CD4-positive, alpha-beta T cell (primary cell): ENCODE data around the gene ZBBX. TPM values are rescaled to one million over a fixed set of nuclear protein-coding genes. Genes with fewer than 3 reads are reported as not detected.
"Not testable (repeated sequence)": the region's sequence is repeated elsewhere in the genome, so short reads cannot be mapped to it uniquely, and the experiment has no call there.

Experiments
- ATAC-seq: fragments of 200-7000 bp; cut with Tn5 transposase; one replicate; pipeline ENCODE4 v1.10.0; 2022; ENCODE audit warnings: mild to moderate bottlenecking; ENCODE audit not compliant: poor library complexity
- CTCF ChIA-PET: fragments of 350-600 bp; sonication (Branson Sonifier 250); formaldehyde crosslinking; loops from one replicate; lab custom pipeline; 2021; ENCODE audit warnings: antibody characterized with exemption, inconsistent platforms; lab: Charles Lee
- POLR2A ChIA-PET: fragments of 350-600 bp; sonication (Branson Sonifier 250); formaldehyde crosslinking; loops from one replicate; lab custom pipeline; 2021; ENCODE audit warnings: antibody characterized with exemption, inconsistent platforms; lab: Charles Lee
- DNase-seq, 14 experiments: peaks; one replicate each; pipeline ENCODE4 v3.0.0-alpha.2; 2013 to 2020; ENCODE audit warnings: mixed read lengths in 2 of 14
- H3K27ac ChIP-seq, 2 donors: one replicate each; pipeline versions ENCODE4 v1.5.1 to v1.7.0; 2013; ENCODE audit warnings: low read length in 2 of 2, low read depth in 1 of 2, mild to moderate bottlenecking in 1 of 2
- H3K27me3 ChIP-seq, 2 experiments: 1 replicate in 1 of 2; 2 replicates in 1 of 2; pipeline versions ENCODE4 v1.6.1 to v1.7.0; 2013; ENCODE audit warnings: low read length in 2 of 2, control low read depth in 1 of 2, mild to moderate bottlenecking in 1 of 2, moderate library complexity in 1 of 2; ENCODE audit not compliant: insufficient read depth in 2 of 2, control insufficient read depth in 1 of 2
- H3K36me3 ChIP-seq: one replicate; pipeline ENCODE4 v1.6.1; 2013; ENCODE audit warnings: low read length, control low read depth; ENCODE audit not compliant: insufficient read depth
- H3K4me1 ChIP-seq: one replicate; pipeline ENCODE4 v1.6.1; 2013; ENCODE audit warnings: low read length, control low read depth; ENCODE audit not compliant: insufficient read depth
- H3K4me3 ChIP-seq: one replicate; pipeline ENCODE4 v1.5.1; 2013; ENCODE audit warnings: mild to moderate bottlenecking, low read length, moderate library complexity
- H3K9me3 ChIP-seq, 2 experiments: 1 replicate in 1 of 2; 2 replicates in 1 of 2; pipeline versions ENCODE4 v1.6.1 to v1.7.0; 2013; ENCODE audit warnings: low read length in 2 of 2, mild to moderate bottlenecking in 2 of 2, control low read depth in 1 of 2, moderate library complexity in 1 of 2; ENCODE audit not compliant: control insufficient read depth in 1 of 2, insufficient read depth in 1 of 2
- H3K27ac Mint-ChIP-seq: one replicate; pipeline ENCODE4 v1.8.0; 2020; ENCODE audit warnings: mixed read lengths
- H3K27me3 Mint-ChIP-seq: one replicate; pipeline ENCODE4 v1.8.0; 2021; ENCODE audit warnings: mixed read lengths
- H3K36me3 Mint-ChIP-seq: one replicate; pipeline ENCODE4 v1.8.0; 2021; ENCODE audit warnings: low read depth, mixed read lengths
- H3K4me1 Mint-ChIP-seq: one replicate; pipeline ENCODE4 v1.8.0; 2021; ENCODE audit warnings: low read depth, mixed read lengths
- H3K4me3 Mint-ChIP-seq: one replicate; pipeline ENCODE4 v1.8.0; 2020; ENCODE audit warnings: mild to moderate bottlenecking, mixed read lengths
- H3K9me3 Mint-ChIP-seq: one replicate; pipeline ENCODE4 v1.8.0; 2020; ENCODE audit warnings: mixed read lengths
- CTCF ChIP-seq: fragments of 200-600 bp; IDR thresholded peaks from one replicate; pipeline ENCODE4 v1.8.0; 2022; ENCODE audit warnings: antibody characterized with exemption, mild to moderate bottlenecking
- intact Hi-C, 2 experiments: fragments of 100-400 bp; cut with DNase I in 1 of 2; cut with micrococcal nuclease in 1 of 2; formaldehyde crosslinking; loops; one replicate each; pipeline versions ENCODE4 v1.15.1 to v1.9.0; 2023 to 2025; cut with DNase I, micrococcal nuclease
- polyA plus RNA-seq, 2 donors: library from polyadenylated mRNA; unstranded; fragments of 120-200 nt; gene quantifications; one replicate each; pipeline ENCODE4 v1.2.1, GENCODE V29; 2013
- total RNA-seq, 174 experiments: library from RNA in 2 of 174; stranded (reverse) in 2 of 174; gene quantifications; one replicate each; pipeline ENCODE4 v1.2.3 and lab custom pipeline; 2021 to 2026

Gene ZBBX
- total RNA-seq (not detected), total RNA-seq (lab: John Stamatoyannopoulos, UW) (0 to 0.23 (median 0) reads per million in 172 experiments)
- polyA plus RNA-seq (2013, experiment 1 of 2), result not detected
- not detected for polyA plus RNA-seq (2013, experiment 2 of 2)

GRCh38 chr3:167380004-167380689, at the start of gene ZBBX:
Gene ZBBX (minus strand): TSS chr3:167380297. CDS start chr3:167372901, 7,396 bp downstream.
- no peaks in the 10 kb centered on the region for H3K36me3 ChIP-seq
- peaks cover 9% of the 10 kb centered on the region for H3K4me1 ChIP-seq
- ATAC-seq, result peak; percentile 92
- DNase-seq, result peak; percentile 62 to 90 (median 76)
- ChIA-PET POLR2A (interaction anchor here (0.7 to 1.2 kb wide), 3 partner anchors 361 to 502 kb away, joined by 3 read pairs; no protein-coding TSS in a partner anchor), CTCF (interaction anchor here (0.7 to 1.8 kb wide), 8 partner anchors 8 to 506 kb away, joined by 3 to 10 read pairs (median 4); no protein-coding TSS in a partner anchor)
- no peaks in the 10 kb centered on the region for H3K9me3 Mint-ChIP-seq
- intact Hi-C loops, result loop anchor here (1.0 to 5.0 kb wide), 7 partner anchors 302 to 502 kb away; partner anchors contain the start of genes PDCD10 (in 1 of the 2) and SERPINI1 (in 1 of the 2)
- no peaks in the 10 kb centered on the region for H3K36me3 Mint-ChIP-seq
- peaks cover 9% of the 10 kb centered on the region for H3K4me1 Mint-ChIP-seq
- no peaks in the 10 kb centered on the region for H3K9me3 ChIP-seq
- no peak within 1 kb of the TSS for H3K27ac ChIP-seq
- H3K27me3 ChIP-seq, result no peaks in the 10 kb centered on the region
- peak within 1 kb of the TSS; percentile 37 for H3K4me3 ChIP-seq
- peak within 1 kb of the TSS; percentile 21 for H3K27ac Mint-ChIP-seq
- H3K27me3 Mint-ChIP-seq, result peaks cover 5% of the 10 kb centered on the region
- peak within 1 kb of the TSS; percentile 75 for H3K4me3 Mint-ChIP-seq
- peak; percentile 82 for TF ChIP-seq CTCF

GRCh38 chr3:167426962-167427361, 46.9 kb upstream of the ZBBX start:
- H3K9me3 ChIP-seq, H3K27ac ChIP-seq, H3K36me3 ChIP-seq, H3K4me3 Mint-ChIP-seq, H3K4me1 ChIP-seq, H3K27ac Mint-ChIP-seq, H3K27me3 Mint-ChIP-seq, H3K36me3 Mint-ChIP-seq, H3K4me1 Mint-ChIP-seq, H3K9me3 Mint-ChIP-seq, ATAC-seq, intact Hi-C loops, H3K27me3 ChIP-seq, H3K4me3 ChIP-seq, POLR2A ChIA-PET, DNase-seq, CTCF ChIA-PET: not testable (repeated sequence)

- DNase-seq, H3K27ac ChIP-seq, ATAC-seq, H3K4me3 ChIP-seq, H3K36me3 ChIP-seq, H3K4me1 ChIP-seq, H3K9me3 Mint-ChIP-seq, H3K36me3 Mint-ChIP-seq, H3K27ac Mint-ChIP-seq, CTCF ChIA-PET, POLR2A ChIA-PET, H3K4me3 Mint-ChIP-seq, H3K4me1 Mint-ChIP-seq, H3K27me3 ChIP-seq, intact Hi-C loops, H3K9me3 ChIP-seq: not testable (repeated sequence)
- H3K27me3 Mint-ChIP-seq, result peaks cover 13% of the 10 kb centered on the region
These were observed 42.3 kb upstream of the ZBBX start for GRCh38 chr3:167422396-167422795.

- H3K36me3 Mint-ChIP-seq, result no peaks in the 10 kb centered on the region
- H3K27me3 ChIP-seq, result no peaks in the 10 kb centered on the region
- H3K9me3 ChIP-seq, result no peaks in the 10 kb centered on the region
- no peak overlapping the region for H3K4me3 Mint-ChIP-seq
- H3K36me3 ChIP-seq, result no peaks in the 10 kb centered on the region
- no peak for ATAC-seq
- H3K4me3 ChIP-seq, result no peak overlapping the region
- ChIA-PET CTCF (no interaction called here), POLR2A (no interaction called here)
- no peaks in the 10 kb centered on the region for H3K27me3 Mint-ChIP-seq
- no peak for DNase-seq
- no peak overlapping the region for H3K27ac Mint-ChIP-seq
- H3K27ac ChIP-seq, result no peak overlapping the region
- no peaks in the 10 kb centered on the region for H3K4me1 ChIP-seq
- H3K4me1 Mint-ChIP-seq, result no peaks in the 10 kb centered on the region
- intact Hi-C loops, result no loop called here
- no peaks in the 10 kb centered on the region for H3K9me3 Mint-ChIP-seq
- TF ChIP-seq CTCF, result no peak
These were observed 29.5 kb upstream of the ZBBX start for GRCh38 chr3:167409611-167410010.
